NCI-H524 (cell line): ENCODE results near the gene IL17RD.

Experiments
- DNase-seq, 2 experiments: peaks; one replicate each; lab custom pipeline; 2025; lab: John Stamatoyannopoulos, UW

IL17RD gene

GRCh38 chr3:57065588-57065987 is 99.6 kb downstream of the IL17RD start:
- no peak for DNase-seq

DNA sequence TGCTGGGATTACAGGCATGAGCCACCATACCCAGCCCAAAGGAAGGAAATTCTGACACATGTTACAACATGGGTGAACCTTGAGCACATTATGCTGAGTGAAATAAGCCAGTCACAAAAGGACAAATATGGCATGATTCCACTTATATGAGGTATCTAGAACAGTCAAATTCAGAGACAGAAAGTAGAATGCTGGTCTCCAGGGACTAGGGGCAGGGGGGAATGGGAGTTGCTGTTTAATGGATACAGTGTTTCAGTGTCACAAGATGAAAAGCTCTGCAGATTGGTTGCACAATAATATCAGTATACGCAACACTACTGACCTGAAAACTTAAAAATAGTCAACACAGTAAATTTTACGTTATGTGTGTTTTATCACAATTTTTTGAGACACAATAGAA is 100.6 kb downstream of the IL17RD start:
- no peak for DNase-seq

DNA sequence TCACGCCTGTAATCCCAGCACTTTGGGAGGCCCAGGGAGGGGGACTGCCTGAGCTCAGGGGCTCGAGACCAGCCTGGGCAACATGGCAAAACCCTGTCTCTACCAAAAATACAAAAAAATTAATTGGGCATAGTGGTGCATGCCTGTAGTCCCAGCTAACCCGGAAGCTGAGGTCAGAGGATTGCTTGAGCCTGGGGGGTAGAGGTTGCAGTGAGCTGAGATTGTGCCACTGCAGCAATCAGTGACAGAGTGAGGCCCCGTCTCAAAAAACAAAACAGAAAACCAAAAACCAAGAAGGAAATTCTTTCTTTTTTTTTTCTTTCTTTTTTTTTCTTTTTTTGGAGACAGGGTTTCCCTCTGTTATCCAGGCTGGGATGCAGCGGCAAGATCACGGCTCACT is 101.2 kb downstream of the IL17RD start:
- DNase-seq, result no peak

DNA sequence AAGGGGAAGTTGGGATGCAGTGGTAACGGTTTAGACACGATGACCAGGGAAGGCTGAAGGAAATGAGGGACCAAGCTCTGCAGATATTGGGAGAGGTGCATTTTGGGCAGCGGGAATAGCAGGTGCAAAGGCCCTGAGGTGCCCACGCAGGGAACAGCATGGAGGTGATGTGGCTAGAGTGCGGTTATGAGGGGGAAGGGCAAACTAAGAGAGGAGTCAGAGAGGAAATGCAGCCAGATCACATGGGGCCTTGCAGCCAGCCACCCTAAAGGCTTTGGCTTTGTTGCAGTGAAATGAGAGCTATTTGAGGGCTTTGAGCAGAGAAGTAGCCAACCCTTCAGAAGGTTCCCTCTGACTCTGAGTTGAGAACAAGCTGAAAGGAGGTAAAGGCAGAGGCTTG is 102.1 kb downstream of the IL17RD start:
- DNase-seq, result no peak

GRCh38 chr3:57062101-57062631 is 103.0 kb downstream of the IL17RD start:
- DNase-seq, result peak in 1 of 2 experiments; percentile 48

DNA sequence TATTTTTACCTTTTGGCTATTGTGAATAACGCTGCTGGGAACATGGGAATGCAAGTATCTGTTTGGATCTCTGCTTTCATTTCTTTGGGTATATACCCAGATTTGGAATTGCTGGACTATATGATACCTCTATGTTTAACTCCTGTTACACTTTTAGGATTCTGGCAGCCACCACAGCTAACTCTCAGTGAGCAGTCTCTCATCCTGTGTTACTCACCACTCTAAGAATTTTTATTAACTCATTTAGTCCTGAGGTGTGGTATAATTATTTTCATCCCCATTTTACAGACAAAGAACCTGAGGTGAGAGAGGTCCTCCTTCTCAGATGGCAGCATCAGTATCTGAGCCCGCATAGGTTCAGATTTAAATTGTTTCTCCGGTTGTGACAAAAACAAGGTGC is 103.6 kb downstream of the IL17RD start:
- no peak for DNase-seq

- no peak for DNase-seq
Measured at GRCh38 chr3:57060089-57060821, 104.9 kb downstream of the IL17RD start, which contains the start of gene SPATA12. Gene SPATA12, plus strand, starts transcription at chr3:57060664. Its CDS starts 13,031 bp downstream, at chr3:57073695.

- DNase-seq, result no peak
Measured at GRCh38 chr3:57059411-57059810, 105.7 kb downstream of the IL17RD start.

DNA sequence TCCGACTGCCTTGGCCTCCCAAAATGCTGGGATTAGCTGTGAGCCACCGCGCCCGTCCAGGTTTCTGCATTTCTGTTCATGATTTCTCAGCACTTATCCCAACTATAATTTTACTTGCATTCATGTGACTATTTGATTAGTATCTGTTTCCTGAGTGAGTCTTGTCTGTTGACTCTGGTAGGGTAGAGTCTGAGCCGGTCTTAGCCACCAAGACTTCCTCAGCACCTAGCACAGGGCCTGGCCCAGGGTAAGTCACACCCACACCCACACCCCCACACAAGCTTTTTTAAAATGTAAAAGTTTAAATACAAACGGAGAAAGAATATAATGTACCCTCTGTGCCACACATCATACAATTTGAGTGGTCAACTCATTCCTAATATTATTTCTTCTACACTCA is 107.8 kb downstream of the IL17RD start:
- no peak for DNase-seq

DNA sequence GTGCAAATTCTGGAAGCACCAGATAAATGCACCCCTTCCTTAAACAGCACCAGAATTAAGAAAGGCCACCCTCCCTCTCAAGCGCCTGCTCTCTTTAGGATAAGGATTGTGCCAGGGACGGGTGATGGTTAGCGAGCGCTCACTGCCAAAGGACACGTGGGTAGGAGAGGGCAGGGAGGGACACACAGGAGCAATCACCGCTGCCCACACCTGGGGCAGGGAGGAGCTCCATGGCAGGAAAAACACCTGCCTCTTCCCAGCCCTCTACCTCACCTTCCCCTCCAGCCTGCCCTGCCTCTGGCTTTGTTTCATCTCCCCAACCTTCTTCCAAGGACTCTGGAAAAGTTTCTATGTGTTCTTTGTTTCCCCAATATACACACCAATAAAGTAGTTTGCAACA is 112.0 kb downstream of the IL17RD start:
- no peak for DNase-seq

DNA sequence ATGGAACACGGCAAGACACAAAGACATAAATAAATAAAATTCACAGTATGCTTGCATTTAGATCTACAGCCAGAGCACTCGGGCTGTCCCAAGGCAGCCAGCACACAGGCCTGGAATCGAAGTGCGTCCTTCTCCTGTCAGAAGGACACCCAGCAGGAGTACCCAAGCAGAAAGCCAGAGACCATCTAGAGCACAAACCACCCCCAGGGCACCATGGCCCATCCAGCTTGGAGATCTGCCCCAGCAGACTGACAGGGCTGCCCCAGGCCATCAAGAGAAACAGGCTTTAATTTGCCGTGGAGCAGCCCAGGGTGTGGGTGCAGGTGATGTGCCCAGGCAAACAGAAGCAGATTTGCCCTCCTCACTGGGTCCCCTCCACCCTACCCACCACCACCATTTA is 112.5 kb downstream of the IL17RD start:
- no peak for DNase-seq

GRCh38 chr3:57048728-57049127 is 116.4 kb downstream of the IL17RD start:
- peak; percentile 57 to 79 for DNase-seq

DNA sequence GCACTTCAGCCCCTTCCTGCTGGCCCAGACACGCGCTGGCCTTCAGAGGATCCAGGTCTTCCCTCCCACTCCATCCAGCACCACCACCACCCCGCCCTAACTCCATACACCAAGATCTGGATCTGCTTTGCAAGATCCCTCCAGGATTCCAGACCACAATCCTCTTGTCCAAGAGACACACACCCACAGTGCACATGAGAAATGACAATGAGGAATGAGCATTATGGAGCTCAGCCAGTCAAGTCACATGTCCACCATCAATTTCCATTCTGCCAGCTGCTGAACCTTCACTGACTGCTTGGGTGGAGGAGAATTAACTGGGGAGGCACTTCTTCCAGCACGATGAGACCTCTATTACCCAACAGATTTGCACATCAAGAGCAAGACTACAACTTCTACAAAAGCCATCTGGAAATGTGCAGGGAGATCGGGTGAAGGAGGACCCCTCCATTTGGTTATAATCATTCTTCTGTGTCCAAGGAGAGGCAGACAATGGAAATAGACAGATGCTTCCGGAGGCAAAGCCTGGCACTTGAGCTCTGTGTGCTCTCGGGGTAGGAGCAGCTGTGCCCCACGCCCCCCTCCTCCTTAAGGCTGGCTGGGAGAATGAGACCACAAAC is 117.0 kb downstream of the IL17RD start:
- peak; percentile 92 to 97 for DNase-seq

- no peak for DNase-seq
Measured at GRCh38 chr3:57046101-57046765, 118.9 kb downstream of the IL17RD start.

GRCh38 chr3:57043518-57043917 is 121.6 kb downstream of the IL17RD start:
- DNase-seq, result no peak

DNA sequence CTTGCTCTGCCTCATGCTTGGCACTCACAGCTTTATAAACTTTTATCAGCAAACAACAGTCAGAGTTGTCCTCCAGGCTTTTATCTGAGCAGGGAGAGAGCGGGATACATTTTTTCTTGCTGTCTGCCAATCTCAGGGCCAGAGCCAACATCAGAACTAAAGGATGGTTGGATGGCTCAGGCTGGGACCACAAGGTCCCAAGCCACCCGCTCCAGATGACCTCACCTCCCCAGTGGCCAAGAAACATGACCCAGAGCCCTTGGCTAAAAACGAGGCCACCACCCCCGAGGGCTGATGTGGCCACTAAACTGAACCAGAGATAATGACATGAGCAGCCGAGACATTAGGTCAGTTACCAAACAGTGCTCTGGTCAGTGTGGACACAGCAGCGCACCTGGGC is 123.5 kb downstream of the IL17RD start:
- no peak for DNase-seq
